ENCODE measurements around the gene ZNF860.

The ZNF860 gene

DNA sequence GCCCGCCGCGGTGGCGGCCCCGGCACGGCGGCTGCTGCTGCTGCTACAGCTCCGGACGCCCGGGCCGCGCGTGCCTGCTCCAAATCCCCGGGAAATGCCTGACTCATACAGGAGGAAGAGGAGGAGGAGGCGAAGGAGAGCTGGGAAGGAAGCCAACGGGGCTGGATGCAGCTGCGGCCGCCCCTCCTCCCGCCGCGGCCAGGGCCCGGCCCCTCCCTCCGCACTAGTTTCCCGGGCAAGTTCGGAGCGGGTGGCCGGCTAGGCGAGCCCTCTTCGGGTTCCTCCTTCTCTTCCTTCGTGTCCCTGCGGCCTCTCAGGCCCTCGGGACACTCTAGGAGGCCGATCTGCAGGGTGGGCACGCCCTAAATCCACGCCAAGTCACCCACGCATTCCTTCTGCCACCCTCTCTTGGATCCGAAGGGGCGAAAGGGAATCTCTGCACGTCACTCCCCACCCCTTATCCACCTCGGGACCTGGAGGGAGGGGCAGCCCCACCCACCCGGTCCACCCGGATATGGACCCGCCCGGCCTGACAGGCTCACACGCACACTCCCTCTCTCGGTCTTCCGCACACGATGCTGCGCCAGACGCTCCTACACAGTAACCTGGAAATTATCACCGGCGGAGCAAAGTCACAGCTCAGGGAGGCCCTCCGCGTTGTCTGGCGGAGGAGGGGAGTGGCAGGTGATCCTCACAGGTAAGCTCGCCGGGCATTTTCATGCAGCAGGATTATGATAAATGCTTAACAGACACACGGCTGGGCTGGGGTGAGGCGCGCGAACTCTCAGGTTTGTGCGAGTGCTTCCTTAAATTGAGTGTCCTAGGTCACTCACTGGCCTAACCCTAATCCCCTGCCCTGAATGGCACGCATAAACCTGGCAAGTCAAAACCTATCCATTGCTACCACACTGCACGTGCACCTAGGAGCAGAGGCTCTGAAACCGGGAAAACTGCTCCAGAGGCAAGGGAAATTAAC is at the start of gene ZNF860, which contains the start of gene OSBPL10:
Gene ZNF860, plus strand, starts transcription at position 545 of the 976 bp plus-strand sequence. CDS start 7,330 bp downstream, outside the sequence.
Gene OSBPL10, minus strand, starts transcription at position 57 of the 976 bp plus-strand sequence. CDS start 83 bp downstream, outside the sequence.
- no peak for FAIRE-seq

DNA sequence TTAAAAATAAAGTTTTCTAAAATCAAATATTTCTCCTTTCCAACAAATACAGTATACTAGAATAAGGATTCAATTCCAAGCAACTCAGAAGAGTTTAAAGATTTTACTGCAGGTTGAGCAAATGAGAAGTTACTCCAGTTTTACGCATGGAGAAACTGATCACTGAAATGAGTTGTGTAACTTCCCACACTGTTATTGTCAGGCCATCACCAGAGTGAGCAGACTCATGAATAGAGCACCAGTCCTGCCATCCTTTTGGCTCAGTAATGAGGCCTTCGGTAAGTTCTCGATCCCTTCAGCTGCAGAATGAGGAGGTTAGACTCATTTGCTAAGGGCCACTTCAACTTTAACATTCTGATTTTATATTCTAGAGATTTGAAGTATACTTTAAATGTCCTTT is 48.6 kb upstream of the ZNF860 start:
- FAIRE-seq = no peak

DNA sequence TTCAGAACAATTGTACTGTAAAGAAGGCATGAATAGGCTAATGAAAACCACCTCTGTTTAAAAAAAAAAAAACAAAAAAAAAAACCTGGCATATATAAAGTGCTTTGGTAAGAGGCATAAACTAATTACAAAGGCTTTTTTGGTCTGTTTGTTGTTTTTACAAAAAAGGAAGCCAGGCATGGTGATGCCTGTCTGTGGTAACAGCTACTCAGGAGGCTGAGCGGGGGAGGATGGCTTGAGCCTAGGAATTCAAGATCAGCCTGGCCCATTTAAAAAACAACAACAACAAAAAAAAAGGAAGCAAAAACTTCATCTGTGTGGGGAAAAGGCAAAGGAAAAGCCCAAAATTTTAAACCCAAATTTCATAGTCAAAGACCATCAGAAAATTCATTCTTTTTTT is 47.5 kb upstream of the ZNF860 start:
- FAIRE-seq = no peak

DNA sequence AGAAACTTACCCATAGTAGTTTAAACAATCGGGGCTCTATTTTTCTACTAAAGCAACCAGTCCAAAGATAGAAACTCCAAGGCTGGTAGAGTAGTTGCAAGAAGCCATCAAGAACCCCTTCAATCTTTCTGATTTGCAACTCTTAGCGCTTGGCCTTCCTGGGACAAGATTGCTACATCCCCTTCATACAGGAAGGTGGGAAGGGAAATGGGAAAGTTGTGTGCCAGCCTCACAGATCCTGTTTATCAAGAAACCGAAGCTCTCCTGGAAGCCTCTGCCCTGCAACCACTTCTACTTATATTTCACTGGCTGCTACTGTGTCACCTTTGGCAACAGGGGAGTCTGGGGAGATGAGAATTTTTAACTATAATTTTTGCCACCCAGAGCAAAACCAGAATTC is 46.7 kb upstream of the ZNF860 start:
- FAIRE-seq = no peak

DNA sequence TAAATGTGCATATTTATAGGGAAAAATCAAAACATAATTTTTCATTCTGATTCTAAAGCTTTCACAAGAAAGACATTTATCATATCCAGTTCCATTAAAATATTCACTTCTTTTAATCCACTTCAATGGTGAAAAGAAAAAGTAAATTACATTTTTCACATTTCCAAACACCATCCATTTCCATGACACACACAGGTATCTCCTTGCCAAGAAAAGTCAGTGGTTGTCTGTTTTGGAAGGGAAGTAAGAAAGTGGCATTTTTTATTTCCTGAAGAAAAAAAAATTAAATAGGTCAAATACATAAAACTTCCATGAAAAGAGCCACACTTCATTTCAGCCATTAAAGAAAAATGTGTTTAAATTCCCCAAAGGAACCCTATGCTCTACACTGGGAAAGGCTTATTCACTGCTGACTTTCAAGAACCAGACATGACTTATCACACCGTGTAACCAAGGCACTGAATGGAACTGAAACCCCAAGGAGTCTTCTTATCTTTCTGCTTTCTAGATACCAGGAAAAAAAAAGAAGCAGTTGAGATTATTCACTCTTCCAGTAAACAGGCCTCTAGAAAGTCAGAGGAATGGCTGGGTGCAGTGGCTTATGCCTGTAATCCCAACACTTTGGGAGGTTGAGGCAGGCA is 45.0 kb upstream of the ZNF860 start:
- FAIRE-seq = no peak

DNA sequence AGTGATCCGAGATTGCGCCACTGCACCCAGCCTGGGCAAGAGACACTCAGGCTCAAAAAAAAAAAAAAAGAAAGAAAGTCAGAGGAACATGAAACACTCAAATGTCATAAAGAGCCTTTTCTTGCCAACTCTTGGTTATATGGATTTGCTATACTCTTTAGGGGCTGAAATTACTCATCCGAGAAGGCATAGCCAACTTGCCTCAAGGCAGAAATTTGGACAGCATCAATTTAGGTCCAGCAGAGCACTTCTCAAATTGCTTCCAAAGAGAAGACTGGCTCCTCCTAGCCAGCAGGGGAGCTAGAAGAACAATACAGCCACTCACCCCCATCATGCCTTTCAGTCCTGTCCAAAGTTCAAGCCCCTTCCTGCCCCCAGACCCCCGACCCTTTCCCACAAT is 44.3 kb upstream of the ZNF860 start:
- no peak for FAIRE-seq

DNA sequence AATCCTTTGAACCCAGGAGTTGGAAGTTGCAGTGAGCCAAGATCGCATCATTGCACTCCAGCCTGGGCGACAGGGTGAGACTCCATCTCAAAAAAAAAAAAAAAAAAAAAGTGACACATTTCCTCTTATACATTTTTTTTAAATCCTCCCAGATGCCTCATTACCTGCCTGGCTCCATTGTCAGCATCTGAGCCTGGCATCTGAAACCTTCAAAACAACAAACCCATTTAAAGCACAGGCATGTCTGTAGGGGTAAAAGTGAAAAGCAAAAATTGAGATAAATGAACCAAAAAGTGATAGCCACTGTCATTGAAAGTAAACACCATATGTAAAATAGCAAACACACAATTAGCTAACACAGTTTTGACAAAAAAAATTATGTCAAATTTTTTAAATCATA is 39.1 kb upstream of the ZNF860 start:
- FAIRE-seq = no peak

DNA sequence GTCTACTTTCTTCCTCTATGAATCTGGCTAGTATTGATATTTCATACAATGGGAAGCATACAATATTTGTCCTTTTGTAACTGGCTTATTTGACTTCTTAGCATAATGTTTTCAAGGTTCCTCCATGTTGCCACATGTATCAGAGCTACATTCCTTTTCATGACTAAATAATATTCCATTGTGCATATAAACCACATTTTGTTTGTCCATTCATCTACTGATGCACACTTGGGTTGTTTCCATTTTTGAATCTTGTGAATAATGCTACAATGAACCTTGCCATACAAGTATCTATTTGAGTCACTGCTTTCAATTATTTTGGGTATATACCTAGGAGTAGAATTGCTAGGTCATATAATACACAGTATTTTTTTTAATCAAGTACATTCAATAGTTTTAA is 38.5 kb upstream of the ZNF860 start:
- no peak for FAIRE-seq

DNA sequence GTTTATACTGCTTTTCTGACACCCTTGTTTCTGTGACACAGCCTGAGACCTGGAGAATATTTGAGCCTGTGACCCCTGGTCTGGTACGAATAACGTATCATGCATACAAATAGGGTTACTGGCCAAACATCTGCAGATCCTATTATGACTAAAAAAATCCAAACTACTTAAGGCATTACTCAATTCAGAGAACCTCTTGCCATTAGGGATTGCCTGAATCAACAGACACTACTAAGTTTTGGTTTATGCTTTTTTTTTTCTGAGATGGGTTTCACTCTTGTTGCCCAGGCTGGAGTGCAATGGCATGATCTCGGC is 35.9 kb upstream of the ZNF860 start:
- no peak for FAIRE-seq

DNA sequence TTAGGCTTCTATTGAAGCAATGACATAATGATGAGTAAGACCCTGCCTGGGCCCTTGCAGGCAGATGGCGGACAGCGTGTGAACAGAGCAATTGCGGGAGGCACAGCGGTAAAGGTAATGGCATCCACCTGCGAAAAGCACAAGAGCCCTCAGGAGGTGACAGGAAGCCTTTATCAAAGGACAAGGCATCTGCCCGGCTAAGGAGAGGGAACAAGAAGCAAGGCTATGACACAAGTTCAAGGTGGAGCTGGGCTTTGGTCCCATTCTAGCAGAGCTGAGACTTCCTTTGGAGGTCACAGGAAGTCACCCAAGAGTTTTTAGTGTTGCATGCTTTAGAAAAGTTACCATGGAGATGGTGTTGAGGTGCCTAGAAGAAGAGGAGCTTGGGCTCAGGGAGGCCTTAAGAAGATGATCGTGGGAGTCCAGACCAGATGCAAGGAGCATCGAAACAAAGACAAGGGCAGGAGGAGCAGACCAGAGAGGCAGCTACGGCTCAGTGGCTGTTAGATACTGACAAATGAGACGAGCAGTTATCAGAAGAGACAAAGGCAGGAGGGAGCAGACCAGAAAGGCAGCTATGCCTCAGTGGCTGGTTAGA is 35.0 kb upstream of the ZNF860 start:
- no peak for FAIRE-seq

DNA sequence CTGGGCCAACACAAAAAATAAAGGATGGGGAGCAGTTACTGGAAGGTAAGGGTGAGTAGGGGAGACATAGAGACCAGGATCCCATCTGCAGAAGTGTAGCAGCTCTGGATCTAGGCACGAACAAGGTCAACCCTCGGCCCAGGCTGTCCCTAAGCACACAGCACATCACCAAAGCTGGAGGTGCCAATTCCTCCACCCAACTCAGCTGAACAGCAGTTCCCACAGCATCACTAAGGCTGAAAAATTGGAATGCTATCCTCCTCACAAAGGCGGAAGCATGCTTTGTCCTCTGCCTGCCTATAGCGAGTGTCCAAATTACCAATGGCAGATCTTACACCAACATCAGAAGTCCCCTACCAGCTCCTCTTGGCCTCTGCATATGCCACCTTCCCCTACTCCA is 34.4 kb upstream of the ZNF860 start:
- FAIRE-seq = no peak

DNA sequence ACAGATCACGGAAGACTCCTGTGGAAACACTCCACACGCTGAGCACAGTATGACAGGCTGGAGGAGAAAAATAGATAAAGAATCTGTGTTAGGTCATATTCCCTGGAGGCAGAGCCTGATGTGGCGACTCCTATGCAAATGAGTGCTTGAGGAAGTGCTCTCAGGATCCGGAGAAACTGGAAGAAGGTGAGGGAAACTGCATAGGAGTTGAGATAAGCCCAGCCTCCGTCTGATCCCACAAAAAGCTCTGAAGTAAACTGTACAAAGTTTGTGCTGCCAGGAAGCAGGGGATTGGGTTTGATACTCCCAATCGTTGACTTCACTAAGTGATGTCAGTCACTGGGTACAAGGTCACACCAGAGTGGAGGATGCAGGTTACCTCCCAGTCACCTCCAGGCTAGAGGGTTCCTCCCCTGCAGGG is 33.9 kb upstream of the ZNF860 start:
- no peak for FAIRE-seq

DNA sequence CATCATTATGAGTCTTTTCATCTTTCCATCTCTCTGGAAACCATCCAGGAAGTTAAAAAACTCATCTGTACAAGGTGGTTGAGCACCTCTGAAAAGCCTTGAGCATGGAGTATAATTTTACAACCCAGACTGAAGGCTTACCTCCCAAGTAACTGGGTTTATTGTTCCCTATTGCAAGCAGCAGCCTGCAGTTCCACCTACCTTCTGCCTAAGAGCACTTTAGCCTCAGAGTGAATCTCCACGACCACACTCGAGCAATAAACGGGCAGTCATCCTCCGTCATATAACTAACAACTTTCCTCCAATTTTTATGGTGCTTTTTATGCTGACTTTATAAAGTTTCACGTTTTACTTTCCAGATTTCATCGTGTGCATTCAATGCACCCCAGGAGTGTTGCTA is 33.3 kb upstream of the ZNF860 start:
- no peak for FAIRE-seq

DNA sequence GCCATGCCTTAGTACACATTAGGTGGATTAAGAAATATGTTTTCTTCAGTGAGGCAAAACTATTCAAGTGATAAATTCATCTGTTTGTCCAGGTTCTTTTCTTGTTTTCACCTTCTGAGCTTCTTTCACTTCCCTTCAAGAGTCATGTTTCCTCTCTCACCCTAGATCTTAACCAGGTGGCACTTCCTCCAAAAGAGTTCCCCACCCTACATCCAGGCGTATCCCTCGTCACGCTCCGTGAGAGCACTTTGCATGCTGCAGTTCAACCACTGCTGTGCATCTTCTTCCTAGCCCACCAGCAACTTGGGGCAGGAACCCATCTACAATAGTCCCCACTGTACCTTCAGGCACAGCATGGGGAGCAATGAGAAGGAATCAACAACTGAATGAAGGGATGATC is 29.3 kb upstream of the ZNF860 start:
- no peak for FAIRE-seq

DNA sequence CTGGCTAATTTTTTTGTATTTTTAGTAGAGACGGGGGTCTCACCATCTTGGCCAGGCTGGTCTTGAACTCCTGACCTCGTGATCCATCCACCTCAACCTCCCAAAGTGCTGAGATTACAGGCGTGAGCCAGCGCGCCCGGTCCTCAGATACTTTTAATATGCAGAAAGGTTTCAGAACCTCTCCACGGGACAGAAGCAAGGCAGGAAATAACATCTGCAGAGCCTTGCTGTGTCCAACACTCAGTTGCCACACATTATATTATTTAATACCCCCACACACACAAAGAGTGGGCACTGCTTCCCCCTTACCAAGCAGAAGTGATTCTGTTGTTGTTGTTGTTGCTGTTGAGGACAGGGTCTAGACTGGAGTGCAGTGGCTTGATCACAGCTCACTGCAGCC is 28.5 kb upstream of the ZNF860 start:
- FAIRE-seq = no peak

DNA sequence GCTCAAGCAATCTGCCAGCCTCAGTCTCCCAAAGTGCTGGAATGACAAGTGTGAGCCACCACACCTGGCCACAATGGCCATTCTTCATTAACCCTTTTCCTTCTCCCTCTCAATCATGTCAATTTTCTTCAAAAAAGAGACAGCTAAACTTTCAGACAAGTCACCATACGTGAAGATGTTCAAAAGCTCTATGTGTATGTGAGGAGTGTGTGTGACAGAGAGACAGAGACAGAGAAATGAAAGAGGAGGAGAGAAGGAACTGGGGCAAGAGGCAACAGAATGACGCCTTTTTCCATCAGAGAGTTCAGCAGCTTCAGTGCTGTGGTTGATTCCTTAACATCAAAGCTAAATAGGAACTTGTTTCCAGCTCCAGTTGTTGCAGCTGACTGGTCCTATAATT is 27.9 kb upstream of the ZNF860 start:
- no peak for FAIRE-seq

DNA sequence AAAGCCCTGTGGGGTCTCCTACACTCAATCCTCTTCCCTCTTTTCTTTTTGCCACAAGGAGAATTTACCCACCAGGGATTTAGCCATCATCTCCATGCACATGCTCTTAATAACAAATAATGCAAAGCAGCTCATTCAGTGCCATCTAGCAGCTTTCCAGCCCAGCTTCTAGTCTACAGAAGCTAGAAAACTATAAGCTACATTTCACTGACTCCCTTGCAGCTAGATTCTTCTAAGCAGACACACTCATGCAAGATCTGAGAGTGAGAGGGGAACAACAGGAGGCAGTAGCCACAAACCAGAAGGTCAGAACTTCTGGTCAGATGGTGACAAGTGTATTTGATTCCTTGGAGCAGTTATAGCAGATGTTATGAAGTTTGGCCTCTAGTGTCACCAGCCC is 26.0 kb upstream of the ZNF860 start:
- FAIRE-seq = no peak

DNA sequence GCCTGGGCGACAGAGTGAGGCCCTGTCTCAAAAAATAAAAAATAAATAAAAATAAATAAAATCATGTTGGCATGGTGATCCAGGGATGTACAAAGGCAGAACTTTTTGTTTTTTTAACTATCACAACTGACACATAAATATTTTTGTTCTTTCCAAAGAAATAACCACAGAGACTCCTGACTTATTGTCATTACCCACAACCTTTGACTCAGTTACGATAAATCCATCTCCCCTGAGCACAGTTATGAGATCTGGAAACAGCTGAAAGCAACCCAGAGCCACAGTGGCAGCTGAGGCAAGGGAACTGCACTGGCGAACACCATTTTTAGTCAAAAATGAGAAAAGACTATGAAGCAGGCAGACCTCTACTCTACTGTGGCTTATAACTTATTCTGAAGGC is 24.4 kb upstream of the ZNF860 start:
- FAIRE-seq = no peak

DNA sequence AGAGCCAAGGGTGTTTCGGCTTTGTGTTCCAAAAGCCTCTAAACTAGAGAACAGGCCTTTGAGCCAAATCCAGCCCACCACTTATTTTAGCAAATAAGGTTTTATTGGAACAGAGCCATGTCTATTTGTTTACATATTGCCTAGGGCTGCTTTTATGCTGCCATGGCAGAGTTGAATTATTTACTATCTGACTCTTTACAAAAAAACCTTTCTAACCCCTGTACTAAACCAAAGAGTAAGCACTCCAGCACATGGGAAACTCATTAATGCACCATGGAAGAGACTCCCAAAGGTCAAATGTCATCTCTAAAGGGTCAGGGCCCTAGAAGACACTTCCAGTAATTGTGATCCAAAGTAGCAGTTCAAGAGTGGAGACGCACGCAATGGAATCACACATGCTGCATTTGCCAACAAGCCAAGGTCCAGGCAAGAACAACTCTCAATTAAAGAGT is 22.8 kb upstream of the ZNF860 start:
- no peak for FAIRE-seq

DNA sequence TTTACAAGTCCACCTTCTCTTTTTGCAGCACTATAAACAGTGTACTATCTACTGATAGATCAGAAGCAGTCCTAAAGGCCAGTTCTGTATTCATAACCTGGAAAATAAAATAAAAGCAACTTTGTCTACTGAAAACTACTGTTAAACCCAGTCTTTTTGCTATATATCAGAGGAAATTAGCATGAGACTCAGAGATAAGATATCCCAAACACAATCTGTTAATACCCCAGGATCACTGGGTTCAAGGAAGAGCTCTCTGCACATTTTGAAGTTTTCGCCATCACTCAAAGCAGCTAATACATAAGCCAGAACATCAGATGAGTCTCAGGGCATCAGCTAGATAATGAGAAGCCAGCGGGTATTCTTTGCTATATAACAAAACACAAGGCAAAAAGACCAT is 22.3 kb upstream of the ZNF860 start:
- no peak for FAIRE-seq

DNA sequence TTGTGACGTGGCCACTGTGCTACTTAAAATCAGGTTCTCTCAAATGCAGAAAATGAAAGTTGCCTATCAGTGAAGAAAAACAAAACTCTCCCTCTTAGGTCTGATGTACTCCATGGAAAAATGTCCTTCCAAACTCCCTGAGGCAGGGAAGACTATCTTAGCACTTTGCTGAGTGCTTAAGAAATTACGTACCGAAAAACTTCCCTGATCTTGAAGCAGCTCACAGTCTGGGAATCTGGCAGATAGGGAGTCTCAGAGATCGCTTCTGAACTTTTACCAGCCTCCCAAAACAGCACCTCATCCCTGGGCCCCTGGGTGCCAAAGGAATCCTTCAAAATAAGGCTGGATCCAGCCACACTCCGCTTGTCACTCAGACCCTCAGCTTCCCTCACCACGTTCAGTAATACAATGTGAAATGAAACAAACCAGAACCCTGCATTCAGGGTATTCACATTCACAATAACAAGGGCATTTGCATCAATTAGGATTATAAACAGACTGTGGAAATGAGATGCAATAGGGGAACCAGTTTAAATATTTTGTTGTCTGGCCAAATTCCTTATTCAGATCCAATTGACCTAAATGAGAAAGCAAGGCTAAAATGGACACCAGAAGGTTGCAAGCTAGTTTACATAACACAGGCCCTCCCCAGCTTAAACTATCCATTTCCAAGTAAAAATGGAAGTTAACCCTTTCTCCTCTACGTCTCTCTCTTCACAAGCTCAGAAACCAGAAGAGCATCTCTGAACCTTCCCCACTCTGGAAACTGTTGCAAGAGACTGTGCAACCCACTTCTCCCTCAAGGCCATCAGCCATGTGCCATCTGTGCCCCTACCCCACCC is 21.4 kb upstream of the ZNF860 start:
- no peak for FAIRE-seq

DNA sequence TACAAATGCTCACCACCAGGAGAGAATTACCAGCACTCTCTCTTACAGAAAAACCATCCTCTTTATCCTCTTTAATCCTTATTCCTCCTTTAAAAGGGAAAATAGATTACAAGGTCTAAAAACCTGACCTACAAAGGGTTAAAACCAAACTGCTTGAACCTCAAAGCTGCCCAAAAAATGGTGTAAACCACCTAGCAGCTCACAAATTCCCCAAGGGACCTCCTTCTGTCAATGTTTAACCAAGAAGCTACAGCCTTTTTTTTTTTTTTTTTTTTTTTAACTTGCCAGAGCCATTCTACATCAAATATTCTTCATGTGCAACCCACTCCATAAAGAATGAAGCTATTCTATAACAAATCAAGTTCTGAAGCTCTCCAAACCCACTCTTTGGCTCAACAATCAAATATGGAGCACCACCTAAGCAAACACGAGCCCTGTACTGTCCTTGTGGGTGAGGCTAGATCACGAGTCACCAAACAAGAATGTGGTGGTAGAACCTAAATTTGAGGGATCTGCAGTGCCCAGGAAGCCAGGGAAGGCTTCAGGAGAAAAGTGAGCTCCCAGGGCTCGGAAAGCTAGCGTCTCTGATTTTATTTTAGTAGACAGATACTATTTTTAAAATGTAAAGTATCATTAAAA is 20.6 kb upstream of the ZNF860 start:
- no peak for FAIRE-seq

Data from A204.1 (cell line).